LNCaP clone FGC (cell line): ENCODE data around the gene SOCS6.

ENCODE experiments used
- DNase-seq: peaks from one replicate; pipeline ENCODE4 v3.0.0-alpha.2; 2011; ENCODE audit warnings: low read depth
- H3K4me3 ChIP-seq: 2 replicates; pipeline ENCODE4 v1.5.1; 2011; ENCODE audit warnings: mild to moderate bottlenecking, low read depth, low read length, control low read depth
- CTCF ChIP-seq: IDR thresholded peaks from 2 replicates; pipeline ENCODE4 v1.5.1; 2012; ENCODE audit warnings: mild to moderate bottlenecking; ENCODE audit not compliant: control insufficient read depth, insufficient read depth; ENCODE audit errors: extremely low read depth

Gene SOCS6

GRCh38 chr18:70377857-70378701 lies 89.2 kb downstream of the SOCS6 start:
- DNase-seq: no peak
- no peak overlapping the region for H3K4me3 ChIP-seq
- TF ChIP-seq CTCF: no peak
